HFFc6 (cell line): Measurements from ENCODE around the gene MVK. TPM values are rescaled to one million over a fixed set of nuclear protein-coding genes. Genes with fewer than 3 reads are reported as not detected.

Source experiments
- DNase-seq: peaks from one replicate; pipeline ENCODE4 v3.0.0-alpha.2; 2018
- H3K27ac Mint-ChIP-seq: 2 replicates; pipeline ENCODE4 v1.8.0; 2020; ENCODE audit warnings: mild to moderate bottlenecking, mixed read lengths
- H3K27me3 Mint-ChIP-seq: 2 replicates; pipeline ENCODE4 v1.8.0; 2021; ENCODE audit warnings: mild to moderate bottlenecking, moderate library complexity, mixed read lengths; ENCODE audit not compliant: insufficient read depth
- H3K36me3 Mint-ChIP-seq: 2 replicates; pipeline ENCODE4 v1.8.0; 2021; ENCODE audit warnings: low read depth, mixed read lengths
- H3K4me1 Mint-ChIP-seq: 2 replicates; pipeline ENCODE4 v1.8.0; 2020; ENCODE audit warnings: low read depth, mixed read lengths
- H3K4me3 Mint-ChIP-seq: 2 replicates; pipeline ENCODE4 v1.8.0; 2020; ENCODE audit warnings: mild to moderate bottlenecking, moderate library complexity, mixed read lengths
- H3K9me3 Mint-ChIP-seq: 2 replicates; pipeline ENCODE4 v1.8.0; 2020; ENCODE audit warnings: mild to moderate bottlenecking, mixed read lengths
- CTCF ChIP-seq: fragments of 200-600 bp; sonication (generic); IDR thresholded peaks from 2 replicates; pipeline ENCODE4 v1.5.0; 2021; ENCODE audit warnings: antibody characterized with exemption, mild to moderate bottlenecking
- total RNA-seq, 6 experiments: library from RNA; stranded (reverse); fragmentation: NEBNext Ultra II Directional; extraction: Animal tissue kit (Norgen Biotek cat#: 25700); gene quantifications; 2 replicates in 1 of 6; 3 replicates in 5 of 6; pipeline ENCODE4 v1.2.3, GENCODE V29; 2021

Gene MVK
- total RNA-seq, 6 experiments from 2014 or later: 7.1 to 10.4 (median 7.9) TPM

- Mint-ChIP-seq H3K9me3 (no peaks in the 10 kb centered on the region), H3K27ac (no peak overlapping the region), H3K4me3 (no peak overlapping the region), H3K27me3 (peaks cover 13% of the 10 kb centered on the region), H3K36me3 (no peaks in the 10 kb centered on the region), H3K4me1 (no peaks in the 10 kb centered on the region)
- TF ChIP-seq CTCF: no peak
- DNase-seq: no peak
Measured at GRCh38 chr12:109637996-109638395, 64.4 kb downstream of the MVK start.

GRCh38 chr12:109638735-109639134, 65.1 kb downstream of the MVK start:
- H3K9me3 Mint-ChIP-seq: no peaks in the 10 kb centered on the region
- no peak overlapping the region for H3K4me3 Mint-ChIP-seq

GRCh38 chr12:109639151-109639872, 65.7 kb downstream of the MVK start:
- no peak overlapping the region for H3K4me3 Mint-ChIP-seq
- TF ChIP-seq CTCF: no peak
- H3K27me3 Mint-ChIP-seq: peaks cover 13% of the 10 kb centered on the region
- no peaks in the 10 kb centered on the region for H3K4me1 Mint-ChIP-seq
- no peak for DNase-seq
- no peaks in the 10 kb centered on the region for H3K9me3 Mint-ChIP-seq
- H3K36me3 Mint-ChIP-seq: no peaks in the 10 kb centered on the region
- H3K27ac Mint-ChIP-seq: no peak overlapping the region

More at GRCh38 chr12:109638735-109639134, 65.1 kb downstream of the MVK start:
- TF ChIP-seq CTCF: no peak
- H3K4me1 Mint-ChIP-seq: no peaks in the 10 kb centered on the region
- H3K27ac Mint-ChIP-seq: no peak overlapping the region
- no peak for DNase-seq
- H3K27me3 Mint-ChIP-seq: peaks cover 13% of the 10 kb centered on the region
- no peaks in the 10 kb centered on the region for H3K36me3 Mint-ChIP-seq

- no peaks in the 10 kb centered on the region for H3K36me3 Mint-ChIP-seq
- peaks cover 26% of the 10 kb centered on the region for H3K27me3 Mint-ChIP-seq
- TF ChIP-seq CTCF: no peak
Measured at GRCh38 chr12:109640961-109641360, 67.4 kb downstream of the MVK start.

GRCh38 chr12:109641422-109641821, 67.8 kb downstream of the MVK start:
- Mint-ChIP-seq H3K4me1 (no peaks in the 10 kb centered on the region), H3K27me3 (peaks cover 29% of the 10 kb centered on the region), H3K36me3 (no peaks in the 10 kb centered on the region), H3K27ac (no peak overlapping the region), H3K9me3 (no peaks in the 10 kb centered on the region), H3K4me3 (no peak overlapping the region)
- DNase-seq: no peak
- no peak for TF ChIP-seq CTCF

More at GRCh38 chr12:109640961-109641360, 67.4 kb downstream of the MVK start:
- Mint-ChIP-seq H3K9me3 (no peaks in the 10 kb centered on the region), H3K4me1 (no peaks in the 10 kb centered on the region), H3K27ac (no peak overlapping the region), H3K4me3 (no peak overlapping the region)
- no peak for DNase-seq
